Neural progenitor cell (in vitro differentiated cells): ENCODE data around the gene TUBA8. TPM values are rescaled to one million over a fixed set of nuclear protein-coding genes. Genes with fewer than 3 reads are reported as not detected.
"Not testable (repeated sequence)": the region's sequence is repeated elsewhere in the genome, so short reads cannot be mapped to it uniquely, and the experiment has no call there.

Source experiments
- DNase-seq: peaks from one replicate; pipeline ENCODE4 v3.0.0-alpha.2; 2016; ENCODE audit warnings: low spot score
- H2AFZ ChIP-seq: fragments of 200-600 bp; sonication (generic); replicated peaks from 2 replicates; pipeline ENCODE4 v1.6.1; 2016; ENCODE audit warnings: antibody characterized with exemption
- H3F3A ChIP-seq: fragments of 200-600 bp; sonication (generic); 2 replicates; pipeline ENCODE4 v1.6.1; 2016; ENCODE audit warnings: antibody characterized with exemption, low read depth
- H3K27ac ChIP-seq: fragments of 200-600 bp; sonication (generic); 2 replicates; pipeline ENCODE4 v1.5.1; 2016; ENCODE audit warnings: mild to moderate bottlenecking
- H3K27me3 ChIP-seq: fragments of 200-600 bp; sonication (generic); 2 replicates; pipeline ENCODE4 v1.6.1; 2016; ENCODE audit warnings: mild to moderate bottlenecking, moderate library complexity
- H3K36me3 ChIP-seq: fragments of 200-600 bp; sonication (generic); 2 replicates; pipeline ENCODE4 v1.5.1; 2016
- H3K4me1 ChIP-seq: fragments of 200-600 bp; sonication (generic); 2 replicates; pipeline ENCODE4 v1.6.1; 2016; ENCODE audit warnings: mixed run types
- H3K4me2 ChIP-seq: fragments of 200-600 bp; sonication (generic); 2 replicates; pipeline ENCODE4 v1.6.1; 2016
- H3K4me3 ChIP-seq: fragments of 200-600 bp; sonication (generic); 2 replicates; pipeline ENCODE4 v1.5.1; 2016
- H3K79me2 ChIP-seq: fragments of 200-600 bp; sonication (generic); 2 replicates; pipeline ENCODE4 v1.6.1; 2016; ENCODE audit warnings: low read depth
- H3K9ac ChIP-seq: fragments of 200-600 bp; sonication (generic); 2 replicates; pipeline ENCODE4 v1.6.1; 2016
- H3K9me3 ChIP-seq: fragments of 200-600 bp; sonication (generic); 2 replicates; pipeline ENCODE4 v1.5.1; 2016; ENCODE audit warnings: low read depth
- H4K20me1 ChIP-seq: fragments of 200-600 bp; sonication (generic); 2 replicates; pipeline ENCODE4 v1.6.1; 2016; ENCODE audit warnings: low read depth
- H3K27ac Mint-ChIP-seq: 3 replicates; pipeline ENCODE4 v1.8.0; 2021; ENCODE audit warnings: mixed read lengths
- H3K27me3 Mint-ChIP-seq: 2 replicates; pipeline ENCODE4 v1.8.0; 2022; ENCODE audit warnings: low read depth, mild to moderate bottlenecking, inconsistent platforms, moderate library complexity, mixed read lengths; ENCODE audit not compliant: insufficient read depth
- H3K36me3 Mint-ChIP-seq: 3 replicates; pipeline ENCODE4 v1.8.0; 2021; ENCODE audit warnings: mixed read lengths
- H3K4me1 Mint-ChIP-seq: 3 replicates; pipeline ENCODE4 v1.8.0; 2021; ENCODE audit warnings: mixed read lengths
- H3K4me3 Mint-ChIP-seq: 3 replicates; pipeline ENCODE4 v1.8.0; 2021; ENCODE audit warnings: mild to moderate bottlenecking, moderate library complexity, mixed read lengths
- H3K9me3 Mint-ChIP-seq: 3 replicates; pipeline ENCODE4 v1.8.0; 2020; ENCODE audit warnings: mixed read lengths
- CTCF ChIP-seq: fragments of 200-600 bp; sonication (generic); IDR thresholded peaks from 2 replicates; pipeline ENCODE4 v1.5.1; 2017; ENCODE audit warnings: antibody characterized with exemption, mild to moderate bottlenecking
- EZH2 ChIP-seq: fragments of 200-600 bp; sonication (generic); IDR thresholded peaks from 2 replicates; pipeline ENCODE4 v1.6.1; 2017; ENCODE audit warnings: antibody characterized with exemption, mild to moderate bottlenecking, moderate library complexity
- EZH2phosphoT487 ChIP-seq: fragments of 200-600 bp; sonication (generic); IDR thresholded peaks from 2 replicates; pipeline ENCODE4 v1.6.1; 2017; ENCODE audit warnings: antibody characterized with exemption
- total RNA-seq: library from RNA; depleted of rRNA; stranded (reverse); fragments of >200 nt; gene quantifications from 2 replicates; pipeline ENCODE4 v1.2.3, GENCODE V29; 2015; ENCODE audit warnings: low replicate concordance

Gene TUBA8
- 0.09 and 0.39 TPM in 2 replicates for total RNA-seq

GRCh38 chr22:18110194-18110953 lies at the start of gene TUBA8:
TUBA8 (plus strand) TSS chr22:18110809; CDS start chr22:18110866, 57 bp downstream.
- Histone ChIP-seq H3F3A (no peaks in the 10 kb centered on the region), H3K79me2 (no peaks in the 10 kb centered on the region), H3K27me3 (peaks cover 54% of the 10 kb centered on the region), H3K27ac (no peak within 1 kb of the TSS), H3K36me3 (no peaks in the 10 kb centered on the region), H4K20me1 (peaks cover 9% of the 10 kb centered on the region), H3K4me3 (peak within 1 kb of the TSS; percentile 49), H3K9ac (no peak within 1 kb of the TSS), H3K4me1 (peaks cover 9% of the 10 kb centered on the region), H3K9me3 (no peaks in the 10 kb centered on the region), H2AFZ (peak within 1 kb of the TSS; percentile 78), H3K4me2 (peak within 1 kb of the TSS; percentile 96)
- Mint-ChIP-seq H3K4me3 (peak within 1 kb of the TSS; percentile 74), H3K4me1 (peaks cover 11% of the 10 kb centered on the region), H3K27ac (no peak within 1 kb of the TSS), H3K36me3 (peaks cover 7% of the 10 kb centered on the region), H3K27me3 (peaks cover 19% of the 10 kb centered on the region), H3K9me3 (peaks cover 6% of the 10 kb centered on the region)
- DNase-seq = peak; percentile 72
- peak; percentile 63 for TF ChIP-seq EZH2
- TF ChIP-seq CTCF = no peak
- TF ChIP-seq EZH2phosphoT487 = peak; percentile 73

GRCh38 chr22:18062421-18062820 lies 48.2 kb upstream of the TUBA8 start:
- peaks cover 7% of the 10 kb centered on the region for H3K4me1 Mint-ChIP-seq
- no peaks in the 10 kb centered on the region for H3K36me3 ChIP-seq
- no peak overlapping the region for H3K9ac ChIP-seq
- H4K20me1 ChIP-seq = no peaks in the 10 kb centered on the region
- H3F3A ChIP-seq = no peaks in the 10 kb centered on the region
- no peak for DNase-seq
- no peaks in the 10 kb centered on the region for H3K79me2 ChIP-seq
- no peaks in the 10 kb centered on the region for H3K36me3 Mint-ChIP-seq
- H3K9me3 Mint-ChIP-seq = no peaks in the 10 kb centered on the region
- no peak overlapping the region for H2AFZ ChIP-seq
- no peak overlapping the region for H3K4me3 Mint-ChIP-seq
- no peak overlapping the region for H3K4me3 ChIP-seq
- no peak overlapping the region for H3K27ac ChIP-seq
- H3K27me3 Mint-ChIP-seq = peaks cover 5% of the 10 kb centered on the region
- no peak overlapping the region for H3K4me2 ChIP-seq
- H3K9me3 ChIP-seq = no peaks in the 10 kb centered on the region
- H3K27ac Mint-ChIP-seq = no peak overlapping the region
- no peaks in the 10 kb centered on the region for H3K27me3 ChIP-seq
- H3K4me1 ChIP-seq = no peaks in the 10 kb centered on the region
- TF ChIP-seq CTCF = no peak
- TF ChIP-seq EZH2 = no peak
- no peak for TF ChIP-seq EZH2phosphoT487

- peaks cover 9% of the 10 kb centered on the region for H3K4me1 Mint-ChIP-seq
- no peaks in the 10 kb centered on the region for H3K27me3 ChIP-seq
- no peaks in the 10 kb centered on the region for H3K4me1 ChIP-seq
- no peaks in the 10 kb centered on the region for H3K9me3 Mint-ChIP-seq
- H3K27me3 Mint-ChIP-seq = peaks cover 9% of the 10 kb centered on the region
- H3K9ac ChIP-seq = no peak overlapping the region
- H3K9me3 ChIP-seq = no peaks in the 10 kb centered on the region
- H3K4me3 Mint-ChIP-seq = no peak overlapping the region
- H3K79me2 ChIP-seq = no peaks in the 10 kb centered on the region
- no peak overlapping the region for H2AFZ ChIP-seq
- no peaks in the 10 kb centered on the region for H3K36me3 ChIP-seq
- H3F3A ChIP-seq = no peaks in the 10 kb centered on the region
- H3K4me2 ChIP-seq = no peak overlapping the region
- TF ChIP-seq EZH2 (no peak), CTCF (no peak), EZH2phosphoT487 (no peak)
- H3K4me3 ChIP-seq = no peak overlapping the region
- H3K27ac ChIP-seq = no peak overlapping the region
- H4K20me1 ChIP-seq = no peaks in the 10 kb centered on the region
- peak overlapping the region; percentile 55 for H3K27ac Mint-ChIP-seq
- no peak for DNase-seq
- H3K36me3 Mint-ChIP-seq = no peaks in the 10 kb centered on the region
These were observed 47.3 kb upstream of the TUBA8 start for GRCh38 chr22:18063306-18063705.

GRCh38 chr22:18063715-18064114 lies 46.9 kb upstream of the TUBA8 start:
- not testable (repeated sequence) for H3K4me2 ChIP-seq, H3K4me3 Mint-ChIP-seq, H3K27ac ChIP-seq, H3K27ac Mint-ChIP-seq, H3K27me3 Mint-ChIP-seq, H3K36me3 ChIP-seq, H3K4me1 ChIP-seq, H3K4me1 Mint-ChIP-seq, H3K36me3 Mint-ChIP-seq, DNase-seq, H3K79me2 ChIP-seq, H2AFZ ChIP-seq, H3K9me3 ChIP-seq, H3K9ac ChIP-seq, H3K9me3 Mint-ChIP-seq, H4K20me1 ChIP-seq, H3K4me3 ChIP-seq, H3K27me3 ChIP-seq, H3F3A ChIP-seq
